Stimulated activated naive B cell treated with anti-CD40 and anti-IgM and Interleukin-4, amounts not matched to agents 10 μg/mL and 1 μg/mL and 100 μg/mL, for 72 hours (primary cell): Measurements from ENCODE around the gene RAD51B.

Experiments
- ATAC-seq, 2 donors: fragments of 150-1000 bp; cut with Tn5 transposase; replicated peaks; 2 replicates each; pipeline ENCODE4 v1.10.0; 2021; ENCODE audit warnings: moderate library complexity in 1 of 2
- DNase-seq: peaks from one replicate; pipeline ENCODE4 v3.0.0; 2021
- H3K27ac Mint-ChIP-seq: one replicate; pipeline ENCODE4 v1.8.0; 2022; ENCODE audit warnings: mild to moderate bottlenecking, mixed read lengths
- H3K27me3 Mint-ChIP-seq, 2 donors: one replicate each; pipeline ENCODE4 v1.8.0; 2022; ENCODE audit warnings: mixed read lengths in 2 of 2
- H3K36me3 Mint-ChIP-seq, 2 donors: one replicate each; pipeline ENCODE4 v1.8.0; 2022; ENCODE audit warnings: mixed read lengths in 2 of 2, mild to moderate bottlenecking in 1 of 2
- H3K4me1 Mint-ChIP-seq, 2 donors: one replicate each; pipeline ENCODE4 v1.8.0; 2022; ENCODE audit warnings: mixed read lengths in 2 of 2, mild to moderate bottlenecking in 1 of 2
- H3K4me3 Mint-ChIP-seq, 2 donors: one replicate each; pipeline ENCODE4 v1.8.0; 2022; ENCODE audit warnings: mild to moderate bottlenecking in 2 of 2, mixed read lengths in 2 of 2, moderate library complexity in 1 of 2
- H3K9me3 Mint-ChIP-seq, 2 donors: one replicate each; pipeline ENCODE4 v1.8.0; 2022; ENCODE audit warnings: mixed read lengths in 2 of 2, mild to moderate bottlenecking in 1 of 2

RAD51B gene

GRCh38 chr14:68075382-68076029, 255.9 kb downstream of the RAD51B start:
- Mint-ChIP-seq H3K27ac (no peak overlapping the region), H3K36me3 (peaks cover 26 to 33% of the 10 kb centered on the region in 2 donors), H3K9me3 (peaks cover 23 to 28% of the 10 kb centered on the region in 2 donors), H3K4me3 (no peak overlapping the region), H3K4me1 (peaks cover 17 to 32% of the 10 kb centered on the region in 2 donors), H3K27me3 (no peaks in the 10 kb centered on the region)
- ATAC-seq (no peak), DNase-seq (no peak)

DNA sequence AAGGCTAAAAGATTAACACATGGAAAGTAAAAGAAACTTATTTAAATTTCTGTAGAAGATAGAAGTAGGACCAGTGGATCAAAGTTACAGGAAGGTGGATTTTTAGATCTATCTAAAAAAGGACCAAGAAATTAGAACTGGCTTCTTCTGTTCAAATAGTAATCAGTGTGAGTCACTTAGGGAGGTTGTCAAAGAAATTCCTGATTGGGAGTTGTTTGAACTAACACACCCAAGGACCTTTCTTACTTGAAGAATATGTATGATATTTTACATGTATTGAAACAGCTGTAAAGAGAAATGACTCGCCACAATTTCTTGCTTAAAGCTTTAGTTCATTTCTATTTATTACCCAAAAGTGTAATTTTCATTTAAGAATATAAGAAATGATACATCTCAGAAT, 256.9 kb downstream of the RAD51B start:
- Mint-ChIP-seq H3K4me3 (no peak overlapping the region), H3K36me3 (peaks cover 19 to 26% of the 10 kb centered on the region in 2 donors), H3K27ac (no peak overlapping the region), H3K27me3 (no peaks in the 10 kb centered on the region), H3K9me3 (peaks cover 16 to 22% of the 10 kb centered on the region in 2 donors), H3K4me1 (peaks cover 21 to 42% of the 10 kb centered on the region in 2 donors)
- ATAC-seq, result no peak
- no peak for DNase-seq

DNA sequence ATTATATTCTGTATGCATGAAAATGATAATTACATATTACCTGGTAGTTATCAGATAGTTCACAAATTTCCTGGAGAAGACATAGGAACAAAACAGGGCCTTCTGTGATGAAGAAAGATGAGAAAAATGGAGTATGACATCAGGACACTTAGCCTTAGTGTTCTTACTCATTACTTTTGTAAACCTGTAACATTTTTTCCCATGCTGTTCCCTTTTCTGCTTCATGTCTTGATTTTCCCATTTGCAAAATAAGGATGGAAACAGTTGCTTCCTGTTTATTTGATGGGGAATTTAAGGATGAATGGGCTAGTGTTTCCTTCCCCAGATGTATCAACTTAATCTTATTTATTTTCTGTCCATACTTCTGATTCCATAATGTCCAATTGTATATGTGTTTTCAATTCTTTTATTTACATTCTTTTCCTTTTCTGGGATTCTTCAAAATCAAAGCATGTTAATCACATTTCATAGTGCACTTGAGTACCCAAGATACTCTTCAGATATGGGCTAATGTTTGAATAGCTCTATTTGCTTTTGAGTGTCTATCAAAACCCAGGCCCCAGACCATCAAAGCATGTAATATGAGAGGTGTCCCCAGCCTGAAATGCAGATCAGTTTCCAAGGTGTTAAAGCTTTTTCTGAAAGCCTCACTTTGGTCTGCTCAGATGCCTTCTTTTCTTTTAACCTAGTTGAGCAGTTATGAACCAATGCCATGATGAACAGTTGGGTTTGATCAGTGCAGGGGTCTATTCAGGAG, 260.5 kb downstream of the RAD51B start:
- ATAC-seq (no peak), DNase-seq (no peak)
- Mint-ChIP-seq H3K4me3 (no peak overlapping the region), H3K27ac (no peak overlapping the region), H3K9me3 (no peaks in the 10 kb centered on the region), H3K36me3 (no peaks in the 10 kb centered on the region), H3K27me3 (no peaks in the 10 kb centered on the region), H3K4me1 (peaks cover 16 to 46% of the 10 kb centered on the region in 2 donors)

GRCh38 chr14:68081489-68081888, 261.9 kb downstream of the RAD51B start:
- H3K36me3 Mint-ChIP-seq, result peaks cover 0 to 1% of the 10 kb centered on the region in 2 donors
- H3K4me1 Mint-ChIP-seq, result peaks cover 18 to 51% of the 10 kb centered on the region in 2 donors
- peak overlapping the region; percentile 41 to 70 for H3K4me3 Mint-ChIP-seq
- no peaks in the 10 kb centered on the region for H3K27me3 Mint-ChIP-seq
- peak; percentile 93 to 97 for ATAC-seq
- DNase-seq, result peak; percentile 31
- H3K27ac Mint-ChIP-seq, result no peak overlapping the region
- peaks cover 0 to 2% of the 10 kb centered on the region in 2 donors for H3K9me3 Mint-ChIP-seq

- no peak overlapping the region for H3K4me3 Mint-ChIP-seq
- peaks cover 0 to 1% of the 10 kb centered on the region in 2 donors for H3K36me3 Mint-ChIP-seq
- no peak overlapping the region for H3K27ac Mint-ChIP-seq
- ATAC-seq, result no peak
- no peak for DNase-seq
- peaks cover 19 to 51% of the 10 kb centered on the region in 2 donors for H3K4me1 Mint-ChIP-seq
- peaks cover 0 to 2% of the 10 kb centered on the region in 2 donors for H3K9me3 Mint-ChIP-seq
- no peaks in the 10 kb centered on the region for H3K27me3 Mint-ChIP-seq
Observed at GRCh38 chr14:68082698-68083291, 263.2 kb downstream of the RAD51B start.

DNA sequence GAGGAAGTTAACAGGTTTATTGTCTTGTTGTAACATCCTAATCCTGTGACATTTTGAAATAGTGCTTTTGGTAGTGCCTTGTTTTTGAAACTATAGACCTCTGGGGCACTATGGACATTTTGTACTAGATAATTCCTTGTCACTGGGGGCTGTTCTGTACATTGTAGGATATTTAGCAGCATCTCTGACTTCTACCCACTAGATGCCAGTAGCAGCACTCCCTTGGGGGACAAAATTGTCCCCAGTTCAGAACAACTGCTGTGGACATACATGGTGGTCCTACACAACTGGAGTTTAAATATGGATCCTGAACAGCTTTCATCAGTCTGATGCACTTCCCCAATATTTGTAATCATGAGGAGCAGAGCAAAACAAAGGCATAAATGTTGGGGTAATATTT, 264.7 kb downstream of the RAD51B start:
- no peaks in the 10 kb centered on the region for H3K27me3 Mint-ChIP-seq
- H3K9me3 Mint-ChIP-seq, result peaks cover 0 to 2% of the 10 kb centered on the region in 2 donors
- DNase-seq (no peak), ATAC-seq (no peak)
- H3K36me3 Mint-ChIP-seq, result peaks cover 0 to 1% of the 10 kb centered on the region in 2 donors
- H3K4me3 Mint-ChIP-seq, result no peak overlapping the region
- no peak overlapping the region for H3K27ac Mint-ChIP-seq
- H3K4me1 Mint-ChIP-seq, result peaks cover 25 to 54% of the 10 kb centered on the region in 2 donors

- no peak for DNase-seq
- Mint-ChIP-seq H3K4me3 (no peak overlapping the region), H3K9me3 (peaks cover 0 to 2% of the 10 kb centered on the region in 2 donors), H3K27ac (no peak overlapping the region), H3K36me3 (peaks cover 0 to 1% of the 10 kb centered on the region in 2 donors), H3K27me3 (no peaks in the 10 kb centered on the region), H3K4me1 (peaks cover 19 to 44% of the 10 kb centered on the region in 2 donors)
- no peak for ATAC-seq
Observed at GRCh38 chr14:68085742-68086141, 266.2 kb downstream of the RAD51B start.

DNA sequence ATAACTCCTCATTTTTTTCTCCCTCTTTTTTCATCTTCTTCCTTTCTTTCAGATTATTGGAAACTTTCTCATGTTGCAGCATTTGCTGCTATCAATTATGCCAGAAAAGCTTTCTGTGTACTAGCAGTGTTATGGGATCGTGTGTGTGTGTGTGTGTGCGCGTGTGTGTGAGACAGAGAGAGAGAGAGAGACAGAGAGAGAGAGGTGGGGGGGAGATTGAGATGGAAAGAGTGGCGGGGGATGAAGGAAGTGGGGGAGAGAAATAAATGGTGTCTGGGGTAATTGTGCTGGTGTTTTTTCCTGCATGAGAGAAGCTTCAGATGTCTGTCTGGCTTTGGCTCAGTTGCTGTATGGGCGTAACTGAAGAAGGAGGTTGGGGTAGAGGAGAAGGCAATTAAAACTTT, 268.9 kb downstream of the RAD51B start:
- peaks cover 13 to 26% of the 10 kb centered on the region in 2 donors for H3K4me1 Mint-ChIP-seq
- no peak overlapping the region for H3K4me3 Mint-ChIP-seq

DNA sequence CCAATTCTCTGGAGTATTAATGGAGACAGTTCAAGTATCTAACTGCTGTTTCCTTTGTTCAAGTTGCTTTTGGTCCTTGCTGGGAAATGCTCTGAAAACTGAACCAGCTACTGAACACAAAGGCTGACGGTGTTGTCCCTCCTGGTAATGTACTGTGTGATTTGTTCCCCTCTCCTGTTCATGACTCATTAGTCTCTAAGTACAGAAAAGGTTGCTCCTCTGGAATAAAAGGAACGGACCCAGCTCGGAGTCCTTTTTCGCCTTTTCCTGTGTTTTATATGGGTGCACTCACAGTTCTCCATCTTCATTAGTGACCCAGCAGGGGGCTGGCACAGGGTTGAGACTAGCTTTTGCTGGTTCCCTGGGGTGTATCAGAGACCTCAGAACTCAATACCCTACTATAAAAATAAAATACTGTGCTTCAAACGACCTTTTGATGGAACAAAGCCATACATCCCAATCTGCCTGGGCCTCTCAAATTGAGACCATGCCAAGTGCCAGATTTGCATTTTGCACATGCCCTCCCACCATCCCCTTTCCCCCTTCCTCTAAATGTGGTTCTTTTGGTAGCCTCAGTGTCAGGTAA, 269.7 kb downstream of the RAD51B start:
- peaks cover 3 to 7% of the 10 kb centered on the region in 2 donors for H3K36me3 Mint-ChIP-seq

More for the DNA sequence above, 268.9 kb downstream of the RAD51B start:
- Mint-ChIP-seq H3K9me3 (peaks cover 0 to 2% of the 10 kb centered on the region in 2 donors), H3K27me3 (no peaks in the 10 kb centered on the region), H3K36me3 (peaks cover 3% of the 10 kb centered on the region in 2 donors), H3K27ac (no peak overlapping the region)
- no peak for ATAC-seq
- no peak for DNase-seq

DNA sequence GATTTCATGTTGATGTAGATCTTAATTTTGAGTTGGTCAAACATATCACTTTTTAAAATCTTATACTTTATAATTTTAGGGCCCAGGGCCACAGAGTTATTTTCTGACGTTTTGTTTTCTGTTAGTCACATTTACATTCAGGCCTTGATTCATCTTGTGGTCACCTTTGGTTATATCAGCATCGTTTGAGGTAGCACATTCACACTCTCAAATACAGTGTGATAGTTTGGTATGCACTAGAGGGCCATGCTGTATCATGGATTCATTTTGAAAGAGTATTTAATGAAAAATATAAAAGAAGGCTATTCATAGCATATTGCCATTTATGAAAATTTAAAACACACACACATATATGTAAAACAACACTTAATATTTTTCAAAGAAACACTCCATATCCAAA, 274.6 kb downstream of the RAD51B start:
- Mint-ChIP-seq H3K27me3 (no peaks in the 10 kb centered on the region), H3K4me3 (no peak overlapping the region), H3K4me1 (peaks cover 2 to 4% of the 10 kb centered on the region in 2 donors), H3K36me3 (peaks cover 11 to 26% of the 10 kb centered on the region in 2 donors), H3K27ac (no peak overlapping the region), H3K9me3 (peaks cover 9 to 11% of the 10 kb centered on the region in 2 donors)
- ATAC-seq (no peak), DNase-seq (no peak)

More for the DNA sequence above, 269.7 kb downstream of the RAD51B start:
- H3K9me3 Mint-ChIP-seq, result peaks cover 0 to 2% of the 10 kb centered on the region in 2 donors
- H3K4me3 Mint-ChIP-seq, result peak overlapping the region in 1 of 2 donors; percentile 41
- no peak overlapping the region for H3K27ac Mint-ChIP-seq
- H3K27me3 Mint-ChIP-seq, result no peaks in the 10 kb centered on the region
- H3K4me1 Mint-ChIP-seq, result peaks cover 13 to 26% of the 10 kb centered on the region in 2 donors
- no peak for DNase-seq
- ATAC-seq, result peak; percentile 73 to 78

GRCh38 chr14:68094752-68095151, 275.2 kb downstream of the RAD51B start:
- no peak overlapping the region for H3K4me3 Mint-ChIP-seq
- H3K27me3 Mint-ChIP-seq, result no peaks in the 10 kb centered on the region
- H3K9me3 Mint-ChIP-seq, result peaks cover 9 to 13% of the 10 kb centered on the region in 2 donors
- peaks cover 16 to 31% of the 10 kb centered on the region in 2 donors for H3K36me3 Mint-ChIP-seq
- DNase-seq, result no peak
- H3K4me1 Mint-ChIP-seq, result no peaks in the 10 kb centered on the region
- no peak for ATAC-seq
- no peak overlapping the region for H3K27ac Mint-ChIP-seq

DNA sequence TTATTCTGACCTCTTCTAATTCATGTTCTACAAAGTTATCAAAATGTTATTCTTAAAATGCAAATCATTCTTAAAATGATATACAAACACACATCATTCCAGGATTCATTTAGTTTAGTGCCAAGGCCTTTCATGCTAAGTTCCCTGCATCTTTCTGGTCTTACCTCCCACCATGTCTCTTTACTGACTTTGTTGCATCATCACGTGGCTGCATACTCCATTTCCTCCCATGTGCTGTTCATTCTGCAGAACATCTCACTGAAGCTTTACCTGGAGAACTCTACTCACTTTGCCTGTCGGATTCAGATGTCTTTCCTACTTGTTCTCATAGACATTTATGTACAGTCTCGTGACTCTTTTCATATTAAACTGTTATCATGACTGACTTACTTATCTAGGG, 278.1 kb downstream of the RAD51B start:
- peaks cover 35 to 51% of the 10 kb centered on the region in 2 donors for H3K36me3 Mint-ChIP-seq
- peaks cover 22 to 25% of the 10 kb centered on the region in 2 donors for H3K9me3 Mint-ChIP-seq
- no peak overlapping the region for H3K27ac Mint-ChIP-seq
- ATAC-seq (no peak), DNase-seq (no peak)
- H3K27me3 Mint-ChIP-seq, result no peaks in the 10 kb centered on the region
- no peaks in the 10 kb centered on the region for H3K4me1 Mint-ChIP-seq
- H3K4me3 Mint-ChIP-seq, result no peak overlapping the region

- DNase-seq, result no peak
- Mint-ChIP-seq H3K27me3 (no peaks in the 10 kb centered on the region), H3K36me3 (peaks cover 36 to 49% of the 10 kb centered on the region in 2 donors), H3K27ac (no peak overlapping the region), H3K4me3 (no peak overlapping the region), H3K9me3 (peaks cover 23 to 26% of the 10 kb centered on the region in 2 donors), H3K4me1 (no peaks in the 10 kb centered on the region)
- no peak for ATAC-seq
Observed at GRCh38 chr14:68098834-68099233, 279.3 kb downstream of the RAD51B start.

DNA sequence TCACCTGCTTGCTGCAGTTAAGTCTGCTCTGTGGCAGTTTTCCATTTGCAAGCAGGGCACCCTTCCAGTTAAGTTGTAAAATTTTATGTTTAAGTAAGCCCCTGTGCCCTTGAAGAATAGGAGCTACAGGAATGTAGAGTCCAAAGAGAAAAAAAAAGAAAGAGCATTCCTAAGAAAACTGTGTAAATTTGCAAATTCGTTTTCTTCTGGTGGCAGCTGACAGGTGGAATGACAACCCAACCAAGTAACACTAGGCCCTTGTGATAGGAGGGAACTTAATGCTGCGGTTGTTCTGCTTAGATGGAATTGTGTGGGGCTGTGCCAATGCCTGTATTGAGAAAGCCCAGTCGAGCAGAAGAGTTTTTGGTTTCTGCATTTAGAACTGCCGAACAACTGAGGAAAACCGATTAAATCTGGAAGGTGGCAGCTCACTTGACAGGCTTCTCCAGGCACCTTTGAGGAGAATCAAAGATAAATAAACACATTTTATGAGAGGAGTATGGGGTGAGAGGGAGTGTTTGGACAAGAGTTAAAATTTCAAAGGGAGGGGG, 280.0 kb downstream of the RAD51B start:
- Mint-ChIP-seq H3K4me3 (no peak overlapping the region), H3K4me1 (no peaks in the 10 kb centered on the region), H3K27ac (no peak overlapping the region), H3K36me3 (peaks cover 36 to 49% of the 10 kb centered on the region in 2 donors), H3K27me3 (no peaks in the 10 kb centered on the region), H3K9me3 (peaks cover 23 to 26% of the 10 kb centered on the region in 2 donors)
- DNase-seq (no peak), ATAC-seq (no peak)
